GM12878 (cell line): ENCODE data around the gene PPP1R7.

ENCODE experiments used
- ATF7 ChIP-seq: fragments of 450-650 bp; IDR thresholded peaks from 2 replicates; pipeline ENCODE4 v1.6.1; 2016; ENCODE audit warnings: low read depth, mild to moderate bottlenecking
- CEBPB ChIP-seq, 2 experiments: fragments of 150-350 bp in 1 of 2; IDR thresholded peaks; 2 replicates each; pipeline ENCODE4 v1.6.1; 2012 to 2014; ENCODE audit warnings: low read depth in 2 of 2, low read length in 2 of 2, borderline replicate concordance in 1 of 2, inconsistent platforms in 1 of 2
- ESRRA ChIP-seq: IDR thresholded peaks from 2 replicates; pipeline ENCODE4 v1.6.1; 2012; ENCODE audit warnings: mild to moderate bottlenecking, low read length, improper control_type of control experiment
- EZH2 ChIP-seq: IDR thresholded peaks from 2 replicates; pipeline ENCODE4 v1.6.1; 2012; ENCODE audit warnings: low read depth, mild to moderate bottlenecking, control low read depth, inconsistent platforms, low read length, borderline replicate concordance; ENCODE audit not compliant: control insufficient read depth
- FOXK2 ChIP-seq: fragments of 450-650 bp; IDR thresholded peaks from 2 replicates; pipeline ENCODE4 v1.6.1; 2017; ENCODE audit warnings: mild to moderate bottlenecking, moderate library complexity
- NRF1 ChIP-seq: conservative IDR thresholded peaks from 2 replicates; pipeline ENCODE4 v1.6.1; 2011; ENCODE audit warnings: mild to moderate bottlenecking, low read depth, low read length, improper control_type of control experiment
- POLR2A ChIP-seq: IDR thresholded peaks from 2 replicates; pipeline ENCODE4 v1.6.1; 2011; ENCODE audit warnings: low read depth, mild to moderate bottlenecking, low read length
- POLR2AphosphoS5 ChIP-seq: IDR thresholded peaks from 2 replicates; pipeline ENCODE4 v1.6.1; 2011; ENCODE audit warnings: mild to moderate bottlenecking, low read length, inconsistent platforms
- SIX5 ChIP-seq: IDR thresholded peaks from 2 replicates; pipeline ENCODE4 v1.6.1; 2011; ENCODE audit warnings: mild to moderate bottlenecking, low read depth, low read length, moderate library complexity; ENCODE audit not compliant: severe bottlenecking
- SMAD1 ChIP-seq: fragments of 450-650 bp; IDR thresholded peaks from 2 replicates; pipeline ENCODE4 v1.6.1; 2018; ENCODE audit warnings: mild to moderate bottlenecking, low read depth; ENCODE audit not compliant: partially characterized antibody
- USF2 ChIP-seq: IDR thresholded peaks from 2 replicates; pipeline ENCODE4 v1.6.1; 2011; ENCODE audit warnings: low read depth, low read length, improper control_type of control experiment, borderline replicate concordance
- TF ChIP-seq, protein P1 (sequence below): IDR thresholded peaks from 2 replicates; pipeline ENCODE4 v1.6.1; 2012; ENCODE audit warnings: mild to moderate bottlenecking, low read depth, low read length
- TF ChIP-seq, protein P2 (sequence below), 3 experiments: IDR thresholded peaks in 2 of 3; conservative IDR thresholded peaks in 1 of 3; 2 replicates each; pipeline ENCODE4 v1.5.1; 2011; ENCODE audit warnings: low read depth in 3 of 3, low read length in 3 of 3, mild to moderate bottlenecking in 3 of 3, control low read depth in 2 of 3, moderate library complexity in 2 of 3, inconsistent platforms in 1 of 3, mixed read lengths in 1 of 3; ENCODE audit not compliant: control insufficient read depth in 2 of 3, insufficient read depth in 1 of 3; ENCODE audit errors: extremely low read depth in 1 of 3
- TF ChIP-seq, protein P3 (sequence below): IDR thresholded peaks from 2 replicates; pipeline ENCODE4 v1.6.1; 2011; ENCODE audit warnings: low read depth, mild to moderate bottlenecking, low read length, moderate library complexity, borderline replicate concordance; ENCODE audit errors: extremely low read depth

DNA sequence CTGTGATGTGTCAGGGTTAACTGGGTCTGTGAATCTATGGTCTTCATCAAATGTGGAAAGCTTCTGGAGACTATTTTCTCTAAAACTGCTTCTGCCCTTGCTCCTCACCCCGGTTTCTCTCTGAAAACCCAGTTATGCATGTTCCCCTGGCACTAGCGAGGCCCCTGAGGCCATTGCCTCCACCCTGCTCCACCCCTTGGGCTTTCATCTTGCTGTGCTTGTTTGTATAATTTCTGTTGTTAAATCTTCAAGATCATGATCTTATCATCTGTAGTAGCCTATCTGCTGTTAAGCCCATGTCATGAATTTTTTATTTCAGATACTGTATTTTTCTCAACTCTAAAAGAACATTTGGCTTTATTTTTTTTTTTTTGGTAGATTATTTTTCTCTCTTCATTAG is 23.3 kb downstream of the PPP1R7 start:
- TF ChIP-seq ESRRA = no peak
- TF ChIP-seq, protein P1, sequence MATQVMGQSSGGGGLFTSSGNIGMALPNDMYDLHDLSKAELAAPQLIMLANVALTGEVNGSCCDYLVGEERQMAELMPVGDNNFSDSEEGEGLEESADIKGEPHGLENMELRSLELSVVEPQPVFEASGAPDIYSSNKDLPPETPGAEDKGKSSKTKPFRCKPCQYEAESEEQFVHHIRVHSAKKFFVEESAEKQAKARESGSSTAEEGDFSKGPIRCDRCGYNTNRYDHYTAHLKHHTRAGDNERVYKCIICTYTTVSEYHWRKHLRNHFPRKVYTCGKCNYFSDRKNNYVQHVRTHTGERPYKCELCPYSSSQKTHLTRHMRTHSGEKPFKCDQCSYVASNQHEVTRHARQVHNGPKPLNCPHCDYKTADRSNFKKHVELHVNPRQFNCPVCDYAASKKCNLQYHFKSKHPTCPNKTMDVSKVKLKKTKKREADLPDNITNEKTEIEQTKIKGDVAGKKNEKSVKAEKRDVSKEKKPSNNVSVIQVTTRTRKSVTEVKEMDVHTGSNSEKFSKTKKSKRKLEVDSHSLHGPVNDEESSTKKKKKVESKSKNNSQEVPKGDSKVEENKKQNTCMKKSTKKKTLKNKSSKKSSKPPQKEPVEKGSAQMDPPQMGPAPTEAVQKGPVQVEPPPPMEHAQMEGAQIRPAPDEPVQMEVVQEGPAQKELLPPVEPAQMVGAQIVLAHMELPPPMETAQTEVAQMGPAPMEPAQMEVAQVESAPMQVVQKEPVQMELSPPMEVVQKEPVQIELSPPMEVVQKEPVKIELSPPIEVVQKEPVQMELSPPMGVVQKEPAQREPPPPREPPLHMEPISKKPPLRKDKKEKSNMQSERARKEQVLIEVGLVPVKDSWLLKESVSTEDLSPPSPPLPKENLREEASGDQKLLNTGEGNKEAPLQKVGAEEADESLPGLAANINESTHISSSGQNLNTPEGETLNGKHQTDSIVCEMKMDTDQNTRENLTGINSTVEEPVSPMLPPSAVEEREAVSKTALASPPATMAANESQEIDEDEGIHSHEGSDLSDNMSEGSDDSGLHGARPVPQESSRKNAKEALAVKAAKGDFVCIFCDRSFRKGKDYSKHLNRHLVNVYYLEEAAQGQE = no peak
- no peak for TF ChIP-seq SMAD1
- no peak for TF ChIP-seq CEBPB (IDR thresholded peaks at IDR 0.05; ENCODE audit: borderline replicate concordance in 1 of 2, low read depth in 2 of 2, low read length in 2 of 2)
- no peak for TF ChIP-seq SIX5
- no peak for TF ChIP-seq NRF1
- TF ChIP-seq, protein P2, sequence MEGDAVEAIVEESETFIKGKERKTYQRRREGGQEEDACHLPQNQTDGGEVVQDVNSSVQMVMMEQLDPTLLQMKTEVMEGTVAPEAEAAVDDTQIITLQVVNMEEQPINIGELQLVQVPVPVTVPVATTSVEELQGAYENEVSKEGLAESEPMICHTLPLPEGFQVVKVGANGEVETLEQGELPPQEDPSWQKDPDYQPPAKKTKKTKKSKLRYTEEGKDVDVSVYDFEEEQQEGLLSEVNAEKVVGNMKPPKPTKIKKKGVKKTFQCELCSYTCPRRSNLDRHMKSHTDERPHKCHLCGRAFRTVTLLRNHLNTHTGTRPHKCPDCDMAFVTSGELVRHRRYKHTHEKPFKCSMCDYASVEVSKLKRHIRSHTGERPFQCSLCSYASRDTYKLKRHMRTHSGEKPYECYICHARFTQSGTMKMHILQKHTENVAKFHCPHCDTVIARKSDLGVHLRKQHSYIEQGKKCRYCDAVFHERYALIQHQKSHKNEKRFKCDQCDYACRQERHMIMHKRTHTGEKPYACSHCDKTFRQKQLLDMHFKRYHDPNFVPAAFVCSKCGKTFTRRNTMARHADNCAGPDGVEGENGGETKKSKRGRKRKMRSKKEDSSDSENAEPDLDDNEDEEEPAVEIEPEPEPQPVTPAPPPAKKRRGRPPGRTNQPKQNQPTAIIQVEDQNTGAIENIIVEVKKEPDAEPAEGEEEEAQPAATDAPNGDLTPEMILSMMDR (IDR thresholded peaks at IDR 0.05 in 2 of 3, conservative IDR thresholded peaks at IDR 0.05 in 1 of 3; ENCODE audit: control insufficient read depth in 2 of 3, extremely low read depth in 1 of 3, insufficient read depth in 1 of 3, low read depth in 3 of 3, low read length in 3 of 3) = no peak
- no peak for TF ChIP-seq USF2
- TF ChIP-seq FOXK2 = no peak
- no peak for TF ChIP-seq POLR2AphosphoS5
- TF ChIP-seq POLR2A = no peak
- TF ChIP-seq, protein P3, sequence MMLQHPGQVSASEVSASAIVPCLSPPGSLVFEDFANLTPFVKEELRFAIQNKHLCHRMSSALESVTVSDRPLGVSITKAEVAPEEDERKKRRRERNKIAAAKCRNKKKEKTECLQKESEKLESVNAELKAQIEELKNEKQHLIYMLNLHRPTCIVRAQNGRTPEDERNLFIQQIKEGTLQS = no peak
- TF ChIP-seq ATF7 = no peak
- no peak for TF ChIP-seq EZH2
